ENCODE measurements around the gene REEP3. TPM values are rescaled to one million over a fixed set of nuclear protein-coding genes. Genes with fewer than 3 reads are reported as not detected.

REEP3 gene
- total RNA-seq, 6 experiments from 2014 or later: 66.0 to 83.2 (median 75.6) TPM

DNA sequence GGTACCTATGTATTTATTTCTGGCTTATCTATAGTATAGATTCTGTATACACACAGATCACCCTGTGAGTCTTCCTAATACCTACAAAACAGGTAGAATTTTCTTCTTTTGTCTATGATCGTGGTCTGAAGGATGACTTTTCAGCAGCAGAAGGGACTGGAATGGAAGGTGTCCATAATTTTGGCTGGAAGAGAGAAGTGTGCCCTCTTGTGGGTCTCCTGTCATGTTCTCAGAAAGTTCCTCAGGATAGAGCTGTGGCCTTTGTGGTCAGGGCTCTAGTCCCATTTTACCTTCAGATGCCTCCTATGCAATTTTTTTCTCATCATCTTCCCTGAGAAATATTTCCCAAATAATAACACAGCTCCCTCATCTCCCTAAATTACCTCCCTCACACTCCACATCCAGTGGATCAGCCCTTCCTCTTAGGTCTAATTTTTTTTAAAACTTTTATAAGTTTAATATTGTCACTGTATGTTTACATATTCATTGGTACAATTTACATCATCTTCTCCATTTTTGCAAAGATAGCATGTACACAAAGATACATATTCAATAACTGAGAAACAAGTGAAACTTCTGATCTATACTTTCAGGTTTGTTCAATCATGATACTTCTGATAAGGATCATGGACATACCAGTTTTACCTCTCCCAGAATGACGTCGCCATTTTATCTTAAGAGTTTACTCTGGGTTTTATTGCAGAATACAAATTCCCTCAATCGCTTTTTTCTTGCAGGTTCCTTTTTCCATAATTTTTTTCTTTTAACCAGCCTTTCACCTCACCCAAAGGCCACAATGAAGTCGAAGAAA, 112.7 kb downstream of the REEP3 start:
- TF ChIP-seq, protein P1, sequence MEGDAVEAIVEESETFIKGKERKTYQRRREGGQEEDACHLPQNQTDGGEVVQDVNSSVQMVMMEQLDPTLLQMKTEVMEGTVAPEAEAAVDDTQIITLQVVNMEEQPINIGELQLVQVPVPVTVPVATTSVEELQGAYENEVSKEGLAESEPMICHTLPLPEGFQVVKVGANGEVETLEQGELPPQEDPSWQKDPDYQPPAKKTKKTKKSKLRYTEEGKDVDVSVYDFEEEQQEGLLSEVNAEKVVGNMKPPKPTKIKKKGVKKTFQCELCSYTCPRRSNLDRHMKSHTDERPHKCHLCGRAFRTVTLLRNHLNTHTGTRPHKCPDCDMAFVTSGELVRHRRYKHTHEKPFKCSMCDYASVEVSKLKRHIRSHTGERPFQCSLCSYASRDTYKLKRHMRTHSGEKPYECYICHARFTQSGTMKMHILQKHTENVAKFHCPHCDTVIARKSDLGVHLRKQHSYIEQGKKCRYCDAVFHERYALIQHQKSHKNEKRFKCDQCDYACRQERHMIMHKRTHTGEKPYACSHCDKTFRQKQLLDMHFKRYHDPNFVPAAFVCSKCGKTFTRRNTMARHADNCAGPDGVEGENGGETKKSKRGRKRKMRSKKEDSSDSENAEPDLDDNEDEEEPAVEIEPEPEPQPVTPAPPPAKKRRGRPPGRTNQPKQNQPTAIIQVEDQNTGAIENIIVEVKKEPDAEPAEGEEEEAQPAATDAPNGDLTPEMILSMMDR (IDR thresholded peaks at IDR 0.05): peak; percentile 78
- H3K36me3 Mint-ChIP-seq (ENCODE audit: low read depth): no peaks in the 10 kb centered on the region
- DNase-seq: peak; percentile 37
- no peak overlapping the region for H3K4me3 Mint-ChIP-seq
- H3K27ac Mint-ChIP-seq: no peak overlapping the region
- no peaks in the 10 kb centered on the region; the same call in none of the 2 replicates for H3K27me3 Mint-ChIP-seq (ENCODE audit: insufficient read depth)
- H3K9me3 Mint-ChIP-seq: no peaks in the 10 kb centered on the region
- H3K4me1 Mint-ChIP-seq (ENCODE audit: low read depth): peaks cover 25% of the 10 kb centered on the region

DNA sequence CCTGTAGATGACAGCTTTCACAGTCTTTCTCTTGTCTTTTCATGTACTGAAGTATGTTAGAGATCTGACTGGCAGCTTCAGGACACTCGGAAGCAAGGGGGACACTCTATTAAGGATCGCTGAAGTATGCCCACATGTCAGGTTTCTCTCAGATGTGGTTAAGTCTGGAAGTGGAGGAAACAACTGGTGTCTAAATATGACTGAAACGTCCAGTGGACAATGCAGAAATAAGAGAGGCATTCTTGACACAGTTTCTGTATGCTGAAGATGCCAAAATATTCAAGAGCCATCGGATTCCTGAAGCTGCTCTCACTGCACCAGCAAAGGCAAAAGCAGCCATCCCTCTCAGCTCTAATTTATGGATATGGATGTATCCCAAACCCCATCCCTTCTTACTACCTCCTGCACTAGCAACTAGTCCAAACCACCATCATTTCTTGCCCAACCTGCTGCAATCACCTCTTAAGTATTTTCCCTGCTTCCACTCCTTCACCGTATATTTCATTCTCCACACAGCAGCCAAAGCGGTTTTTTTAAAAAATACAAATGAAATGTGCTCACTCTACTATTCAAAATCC, 113.4 kb downstream of the REEP3 start:
- TF ChIP-seq, protein P1 (IDR thresholded peaks at IDR 0.05): no peak
- H3K27ac Mint-ChIP-seq: no peak overlapping the region
- H3K27me3 Mint-ChIP-seq (ENCODE audit: insufficient read depth): no peaks in the 10 kb centered on the region; the same call in none of the 2 replicates
- H3K9me3 Mint-ChIP-seq: no peaks in the 10 kb centered on the region
- no peaks in the 10 kb centered on the region for H3K36me3 Mint-ChIP-seq (ENCODE audit: low read depth)
- H3K4me3 Mint-ChIP-seq: no peak overlapping the region
- no peak for DNase-seq
- H3K4me1 Mint-ChIP-seq (ENCODE audit: low read depth): peaks cover 18% of the 10 kb centered on the region

DNA sequence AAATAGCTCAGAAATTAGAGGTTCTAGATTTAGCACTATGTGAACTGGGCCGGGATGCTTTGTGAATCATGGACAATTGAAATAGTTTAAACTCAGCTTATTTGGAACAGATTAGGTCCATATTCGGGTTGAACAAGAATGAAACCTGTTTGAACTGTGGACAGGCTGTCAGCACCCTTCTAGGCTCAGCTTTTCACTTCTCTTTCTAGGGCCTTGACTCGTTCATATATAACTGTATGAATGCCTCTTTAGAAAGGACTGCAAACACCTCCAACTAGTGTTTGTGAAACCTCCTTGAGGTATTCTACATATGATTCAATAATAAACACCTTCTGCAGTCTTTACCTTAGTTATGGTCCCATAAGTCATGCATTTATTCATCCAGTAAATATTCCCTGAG, 115.6 kb downstream of the REEP3 start:
- no peak overlapping the region for H3K4me3 Mint-ChIP-seq
- H3K9me3 Mint-ChIP-seq: no peaks in the 10 kb centered on the region
- peaks cover 5% of the 10 kb centered on the region; the same call in 1 of the 2 replicates for H3K4me1 Mint-ChIP-seq (ENCODE audit: low read depth)
- H3K36me3 Mint-ChIP-seq (ENCODE audit: low read depth): no peaks in the 10 kb centered on the region
- H3K27me3 Mint-ChIP-seq (ENCODE audit: insufficient read depth): no peaks in the 10 kb centered on the region; the same call in none of the 2 replicates
- H3K27ac Mint-ChIP-seq: no peak overlapping the region
- TF ChIP-seq, protein P1 (IDR thresholded peaks at IDR 0.05): no peak
- no peak for DNase-seq

DNA sequence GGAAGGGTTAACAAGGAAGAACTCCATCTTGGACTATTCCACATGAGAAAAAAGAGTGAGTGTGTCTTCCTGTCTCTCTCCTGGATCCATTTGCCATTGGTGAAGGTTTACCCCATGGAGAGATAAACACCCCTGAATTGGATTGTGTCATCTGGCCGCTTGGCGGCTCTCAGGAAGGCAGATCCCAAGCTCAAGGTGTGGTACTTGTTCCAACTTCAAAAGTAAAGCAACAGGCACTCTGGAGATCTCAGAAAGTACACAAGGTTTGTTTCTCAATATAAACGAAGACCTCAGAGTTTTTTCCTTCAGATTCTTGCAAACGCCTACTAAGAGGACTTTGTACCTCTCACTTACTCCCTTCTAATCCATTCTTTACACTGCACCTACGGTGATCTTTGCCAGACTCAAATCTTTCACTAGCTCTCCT, 116.7 kb downstream of the REEP3 start:
- H3K27me3 Mint-ChIP-seq (ENCODE audit: insufficient read depth): no peaks in the 10 kb centered on the region; the same call in none of the 2 replicates
- DNase-seq: no peak
- no peaks in the 10 kb centered on the region for H3K9me3 Mint-ChIP-seq
- no peaks in the 10 kb centered on the region for H3K4me1 Mint-ChIP-seq (ENCODE audit: low read depth)
- TF ChIP-seq, protein P1 (IDR thresholded peaks at IDR 0.05): no peak
- H3K4me3 Mint-ChIP-seq: no peak overlapping the region
- no peaks in the 10 kb centered on the region for H3K36me3 Mint-ChIP-seq (ENCODE audit: low read depth)
- no peak overlapping the region for H3K27ac Mint-ChIP-seq

DNA sequence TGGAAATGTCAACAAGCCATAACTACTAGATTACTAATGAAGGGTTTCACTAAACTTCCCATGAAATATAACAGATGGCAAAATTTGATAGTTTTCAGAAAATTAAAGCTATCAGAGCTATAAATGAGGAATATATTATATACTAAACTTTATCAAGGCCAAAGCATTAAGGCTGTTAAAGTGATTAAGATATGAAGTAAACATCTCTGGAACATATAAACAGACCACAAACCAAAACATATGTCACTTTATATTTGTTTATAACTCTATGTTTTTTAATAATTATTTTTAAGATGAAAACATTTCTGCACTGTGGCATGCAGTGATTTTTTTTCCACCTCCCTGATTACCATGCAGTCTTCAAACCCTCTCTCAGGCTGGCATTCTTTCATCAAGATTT, 120.2 kb downstream of the REEP3 start:
- peaks cover 15% of the 10 kb centered on the region for H3K4me1 Mint-ChIP-seq (ENCODE audit: low read depth)
- H3K27me3 Mint-ChIP-seq (ENCODE audit: insufficient read depth): no peaks in the 10 kb centered on the region; the same call in 1 of the 2 replicates
- no peak overlapping the region for H3K27ac Mint-ChIP-seq
- H3K9me3 Mint-ChIP-seq: no peaks in the 10 kb centered on the region
- no peak for DNase-seq
- no peaks in the 10 kb centered on the region for H3K36me3 Mint-ChIP-seq (ENCODE audit: low read depth)
- H3K4me3 Mint-ChIP-seq: no peak overlapping the region
- TF ChIP-seq, protein P1 (IDR thresholded peaks at IDR 0.05): no peak

All from HFFc6 (cell line).